ENCODE data around the gene ST3GAL3.

The ST3GAL3 gene

DNA sequence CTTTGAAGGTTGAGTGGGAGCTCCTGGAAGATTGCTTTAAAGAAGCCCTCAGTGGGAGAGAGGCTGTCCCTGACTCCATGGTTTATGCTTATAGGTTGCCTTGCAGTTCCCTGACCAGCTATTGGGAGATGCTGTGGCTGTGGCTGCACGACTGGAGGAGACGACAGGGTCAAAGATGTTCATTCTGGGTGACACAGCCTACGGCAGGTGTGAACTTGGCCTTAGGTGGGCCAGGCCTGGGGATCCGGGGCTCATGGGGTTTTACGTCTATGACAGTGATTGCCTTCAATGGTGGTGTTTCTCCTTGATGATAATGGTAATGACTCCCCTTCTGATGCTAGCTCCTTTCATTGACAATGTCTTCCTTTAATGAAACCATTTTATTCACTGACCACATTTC is 263.2 kb downstream of the ST3GAL3 start:
- peaks cover 12% of the 10 kb centered on the region for H3K36me3 ChIP-seq (ENCODE audit: control insufficient read depth, insufficient read depth, low read length)
- DNase-seq (ENCODE audit: extremely low read depth, insufficient read length): no peak
- no peaks in the 10 kb centered on the region for H3K27me3 ChIP-seq (replicated peaks; ENCODE audit: control insufficient read depth, insufficient read depth, low read length)
- H3K4me3 ChIP-seq (replicated peaks; ENCODE audit: low read depth, low read length): peak overlapping the region; percentile 96
- TF ChIP-seq, protein P1, sequence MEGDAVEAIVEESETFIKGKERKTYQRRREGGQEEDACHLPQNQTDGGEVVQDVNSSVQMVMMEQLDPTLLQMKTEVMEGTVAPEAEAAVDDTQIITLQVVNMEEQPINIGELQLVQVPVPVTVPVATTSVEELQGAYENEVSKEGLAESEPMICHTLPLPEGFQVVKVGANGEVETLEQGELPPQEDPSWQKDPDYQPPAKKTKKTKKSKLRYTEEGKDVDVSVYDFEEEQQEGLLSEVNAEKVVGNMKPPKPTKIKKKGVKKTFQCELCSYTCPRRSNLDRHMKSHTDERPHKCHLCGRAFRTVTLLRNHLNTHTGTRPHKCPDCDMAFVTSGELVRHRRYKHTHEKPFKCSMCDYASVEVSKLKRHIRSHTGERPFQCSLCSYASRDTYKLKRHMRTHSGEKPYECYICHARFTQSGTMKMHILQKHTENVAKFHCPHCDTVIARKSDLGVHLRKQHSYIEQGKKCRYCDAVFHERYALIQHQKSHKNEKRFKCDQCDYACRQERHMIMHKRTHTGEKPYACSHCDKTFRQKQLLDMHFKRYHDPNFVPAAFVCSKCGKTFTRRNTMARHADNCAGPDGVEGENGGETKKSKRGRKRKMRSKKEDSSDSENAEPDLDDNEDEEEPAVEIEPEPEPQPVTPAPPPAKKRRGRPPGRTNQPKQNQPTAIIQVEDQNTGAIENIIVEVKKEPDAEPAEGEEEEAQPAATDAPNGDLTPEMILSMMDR (IDR thresholded peaks at IDR 0.05; ENCODE audit: insufficient read depth, low read length, poor library complexity, severe bottlenecking): no peak

GRCh38 chr1:43970911-43971310 is 263.6 kb downstream of the ST3GAL3 start:
- H3K27me3 ChIP-seq (replicated peaks; ENCODE audit: control insufficient read depth, insufficient read depth, low read length): no peaks in the 10 kb centered on the region
- H3K4me3 ChIP-seq (replicated peaks; ENCODE audit: low read depth, low read length): peak overlapping the region; percentile 96
- no peak for DNase-seq (ENCODE audit: extremely low read depth, insufficient read length)
- H3K36me3 ChIP-seq (ENCODE audit: control insufficient read depth, insufficient read depth, low read length): peaks cover 12% of the 10 kb centered on the region
- TF ChIP-seq, protein P1 (IDR thresholded peaks at IDR 0.05; ENCODE audit: insufficient read depth, low read length, poor library complexity, severe bottlenecking): no peak

GRCh38 chr1:43971336-43971980 is 264.1 kb downstream of the ST3GAL3 start:
- TF ChIP-seq, protein P1 (IDR thresholded peaks at IDR 0.05; ENCODE audit: insufficient read depth, low read length, poor library complexity, severe bottlenecking): no peak
- Histone ChIP-seq H3K4me3 (replicated peaks; ENCODE audit: low read depth, low read length) (no peak overlapping the region), H3K36me3 (ENCODE audit: control insufficient read depth, insufficient read depth, low read length) (peaks cover 12% of the 10 kb centered on the region)

GRCh38 chr1:43973981-43974442 is 266.7 kb downstream of the ST3GAL3 start:
- Histone ChIP-seq H3K27me3 (replicated peaks; ENCODE audit: control insufficient read depth, insufficient read depth, low read length) (no peaks in the 10 kb centered on the region), H3K36me3 (ENCODE audit: control insufficient read depth, insufficient read depth, low read length) (peaks cover 17% of the 10 kb centered on the region)

More at GRCh38 chr1:43971336-43971980, 264.1 kb downstream of the ST3GAL3 start:
- no peak for DNase-seq (ENCODE audit: extremely low read depth, insufficient read length)
- H3K27me3 ChIP-seq (replicated peaks; ENCODE audit: control insufficient read depth, insufficient read depth, low read length): no peaks in the 10 kb centered on the region

GRCh38 chr1:43974443-43975248 is 267.3 kb downstream of the ST3GAL3 start, which contains the start of gene ATP6V0B:
TSS of gene ATP6V0B (plus strand) at chr1:43974960. CDS start at chr1:43975041, 81 bp downstream.
- TF ChIP-seq, protein P1 (IDR thresholded peaks at IDR 0.05; ENCODE audit: insufficient read depth, low read length, poor library complexity, severe bottlenecking): no peak
- no peaks in the 10 kb centered on the region for H3K27me3 ChIP-seq (replicated peaks; ENCODE audit: control insufficient read depth, insufficient read depth, low read length)
- peak within 1 kb of the TSS; percentile 91 for H3K4me3 ChIP-seq (replicated peaks; ENCODE audit: low read depth, low read length)
- peaks cover 17% of the 10 kb centered on the region for H3K36me3 ChIP-seq (ENCODE audit: control insufficient read depth, insufficient read depth, low read length)
- DNase-seq (ENCODE audit: extremely low read depth, insufficient read length): peak; percentile 96

More at GRCh38 chr1:43973981-43974442, 266.7 kb downstream of the ST3GAL3 start:
- DNase-seq (ENCODE audit: extremely low read depth, insufficient read length): no peak
- TF ChIP-seq, protein P1 (IDR thresholded peaks at IDR 0.05; ENCODE audit: insufficient read depth, low read length, poor library complexity, severe bottlenecking): no peak
- peak overlapping the region; percentile 91 for H3K4me3 ChIP-seq (replicated peaks; ENCODE audit: low read depth, low read length)

Data from GM06990 (cell line).